Activated gamma-delta T cell treated with anti-CD3 and anti-CD28 coated beads, Interleukin-2, amount 50 U/mL, for 16 hours (primary cell): ENCODE data around the gene FBXO10.
"Not testable (repeated sequence)": the region's sequence is repeated elsewhere in the genome, so short reads cannot be mapped to it uniquely, and the experiment has no call there.

Experiments used
- DNase-seq: peaks from one replicate; pipeline ENCODE4 v3.0.0-alpha.2; 2020; ENCODE audit warnings: low read depth

FBXO10 gene

GRCh38 chr9:37511016-37512010, 64.9 kb downstream of the FBXO10 start:
- DNase-seq, result no peak

- not testable (repeated sequence) for DNase-seq
These were observed 66.1 kb downstream of the FBXO10 start for GRCh38 chr9:37510053-37510452.

GRCh38 chr9:37509536-37509935, 66.6 kb downstream of the FBXO10 start:
- DNase-seq, result no peak

GRCh38 chr9:37508834-37509206, 67.4 kb downstream of the FBXO10 start:
- DNase-seq, result no peak

GRCh38 chr9:37508135-37508833, 67.9 kb downstream of the FBXO10 start:
- DNase-seq, result no peak

GRCh38 chr9:37507566-37508134, 68.5 kb downstream of the FBXO10 start:
- DNase-seq, result no peak

- DNase-seq, result no peak
These were observed 71.6 kb downstream of the FBXO10 start for GRCh38 chr9:37504605-37505004.

- peak; percentile 19 for DNase-seq
These were observed 72.4 kb downstream of the FBXO10 start for GRCh38 chr9:37503736-37504135.

- DNase-seq, result no peak
These were observed 74.1 kb downstream of the FBXO10 start for GRCh38 chr9:37501957-37502596.

- DNase-seq, result no peak
These were observed 76.9 kb downstream of the FBXO10 start for GRCh38 chr9:37499297-37499696.

- no peak for DNase-seq
These were observed 77.7 kb downstream of the FBXO10 start for GRCh38 chr9:37498457-37498856.

- DNase-seq, result no peak
These were observed 78.9 kb downstream of the FBXO10 start for GRCh38 chr9:37497320-37497719.

GRCh38 chr9:37496020-37496419, 80.2 kb downstream of the FBXO10 start:
- no peak for DNase-seq

- no peak for DNase-seq
These were observed 80.6 kb downstream of the FBXO10 start for GRCh38 chr9:37495571-37495970.

GRCh38 chr9:37491939-37492338, 84.2 kb downstream of the FBXO10 start:
- no peak for DNase-seq

- no peak for DNase-seq
These were observed 89.3 kb downstream of the FBXO10 start for GRCh38 chr9:37486616-37487548.

GRCh38 chr9:37486256-37486615, 89.9 kb downstream of the FBXO10 start:
- DNase-seq, result no peak

- DNase-seq, result peak; percentile 95
These were observed 90.6 kb downstream of the FBXO10 start, which contains the start of gene POLR1E for GRCh38 chr9:37485389-37486255. TSS of gene POLR1E (plus strand) at chr9:37485948. CDS start at chr9:37486048, 100 bp downstream.

- DNase-seq, result no peak
These were observed 95.4 kb downstream of the FBXO10 start for GRCh38 chr9:37480759-37481158.

- DNase-seq, result not testable (repeated sequence)
These were observed 98.1 kb downstream of the FBXO10 start for GRCh38 chr9:37477987-37478619.
